Measurements from ENCODE around the gene DIS3L2. TPM values are rescaled to one million over a fixed set of nuclear protein-coding genes. Genes with fewer than 3 reads are reported as not detected.

DIS3L2 gene
- total and polyA plus RNA-seq, 2 of the 4 experiments (the other 2 are of a cell fraction) = 14.7 to 19.2 TPM

DNA sequence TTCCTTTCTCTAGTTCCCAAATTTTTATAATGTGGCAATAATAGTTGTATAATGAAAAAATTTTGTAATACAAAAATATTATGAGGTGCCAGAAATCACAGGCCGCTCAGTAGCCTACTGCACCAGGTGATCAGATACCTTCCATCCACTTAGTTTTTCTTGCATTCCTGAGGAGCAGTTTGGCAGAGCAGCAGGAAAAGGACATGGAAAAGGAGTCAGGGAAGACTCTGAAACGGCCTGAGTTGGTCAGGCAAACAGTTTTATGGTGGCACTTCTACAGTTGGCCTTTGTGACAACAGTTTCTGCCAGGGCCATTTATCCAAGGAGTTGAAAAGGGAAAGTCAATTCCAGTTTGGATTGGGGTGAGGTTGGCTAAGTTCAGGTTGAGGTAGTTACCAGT is 251.7 kb downstream of the DIS3L2 start:
- Histone ChIP-seq H4K20me1 (ENCODE audit: insufficient read depth, low read length) (no peaks in the 10 kb centered on the region), H3K9ac (ENCODE audit: low read depth, low read length) (no peak overlapping the region), H2AK5ac (ENCODE audit: low read depth, low read length) (no peak overlapping the region), H2AK9ac (replicated peaks; ENCODE audit: low read depth, low read length, poor library complexity) (no peak overlapping the region), H3K9me1 (ENCODE audit: insufficient read depth, low read length) (no peaks in the 10 kb centered on the region; the same call in 1 of the 2 replicates), H3K4me1 (ENCODE audit: control insufficient read depth, insufficient read depth, low read length) (no peaks in the 10 kb centered on the region), H3K18ac (ENCODE audit: low read depth, low read length) (no peak overlapping the region), H3K79me1 (ENCODE audit: low read depth in 1 of 2, low read length in 2 of 2) (no peaks in the 10 kb centered on the region), H2BK120ac (ENCODE audit: low read depth, low read length) (no peak overlapping the region), H3K4me2 (ENCODE audit: low read depth, low read length) (no peak overlapping the region), H2BK5ac (ENCODE audit: low read depth, low read length, poor library complexity, severe bottlenecking) (no peak overlapping the region), H3K14ac (replicated peaks; ENCODE audit: low read depth, low read length) (no peak overlapping the region), H3K23ac (ENCODE audit: low read depth, low read length) (no peak overlapping the region), H2AFZ (replicated peaks; ENCODE audit: low read length, poor library complexity) (no peak overlapping the region), H3K36me3 (ENCODE audit: control insufficient read depth, insufficient read depth, low read length) (peaks cover 10% of the 10 kb centered on the region), H3K4ac (ENCODE audit: low read depth, low read length) (no peak overlapping the region), H4K5ac (ENCODE audit: low read depth, low read length) (no peak overlapping the region), H2BK20ac (ENCODE audit: low read depth, low read length) (no peak overlapping the region), H4K91ac (ENCODE audit: insufficient read depth, low read depth, low read length) (no peak overlapping the region), H3K27ac (ENCODE audit: insufficient read depth, low read length) (no peak overlapping the region), H3K27me3 (ENCODE audit: control insufficient read depth, insufficient read depth, low read length) (no peaks in the 10 kb centered on the region), H4K8ac (ENCODE audit: low read depth in 2 of 2, low read length in 2 of 2) (no peak overlapping the region), H3K56ac (ENCODE audit: extremely low read depth, insufficient read depth, low read length) (no peak overlapping the region), H2BK15ac (ENCODE audit: low read depth, low read length) (no peak overlapping the region), H3K4me3 (ENCODE audit: insufficient read depth, low read depth, low read length) (no peak overlapping the region), H3K9me3 (ENCODE audit: control insufficient read depth, insufficient read depth, low read length) (no peaks in the 10 kb centered on the region)
- BruUV-seq (replicated peaks) = no TSS peak
- ChIA-PET CTCF (no interaction called here), POLR2A (ENCODE audit: unreplicated experiment) (interaction anchor here (0.7 kb wide), 1 partner anchor 13 kb away, joined by 3 read pairs; no protein-coding TSS in a partner anchor)
- no peak for TF ChIP-seq RFX5 (IDR thresholded peaks at IDR 0.05; ENCODE audit: low read depth, low read length)
- no peak for TF ChIP-seq RAD21 (IDR thresholded peaks at IDR 0.05; ENCODE audit: low read length)
- no peak for TF ChIP-seq CEBPB (IDR thresholded peaks at IDR 0.05; ENCODE audit: low read depth, low read length)
- TF ChIP-seq, protein P1, sequence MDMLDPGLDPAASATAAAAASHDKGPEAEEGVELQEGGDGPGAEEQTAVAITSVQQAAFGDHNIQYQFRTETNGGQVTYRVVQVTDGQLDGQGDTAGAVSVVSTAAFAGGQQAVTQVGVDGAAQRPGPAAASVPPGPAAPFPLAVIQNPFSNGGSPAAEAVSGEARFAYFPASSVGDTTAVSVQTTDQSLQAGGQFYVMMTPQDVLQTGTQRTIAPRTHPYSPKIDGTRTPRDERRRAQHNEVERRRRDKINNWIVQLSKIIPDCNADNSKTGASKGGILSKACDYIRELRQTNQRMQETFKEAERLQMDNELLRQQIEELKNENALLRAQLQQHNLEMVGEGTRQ (IDR thresholded peaks at IDR 0.05; ENCODE audit: low read depth, low read length) = no peak
- no peak for TF ChIP-seq FOS (IDR thresholded peaks at IDR 0.05; ENCODE audit: low read depth, low read length)
- TF ChIP-seq, protein P2, sequence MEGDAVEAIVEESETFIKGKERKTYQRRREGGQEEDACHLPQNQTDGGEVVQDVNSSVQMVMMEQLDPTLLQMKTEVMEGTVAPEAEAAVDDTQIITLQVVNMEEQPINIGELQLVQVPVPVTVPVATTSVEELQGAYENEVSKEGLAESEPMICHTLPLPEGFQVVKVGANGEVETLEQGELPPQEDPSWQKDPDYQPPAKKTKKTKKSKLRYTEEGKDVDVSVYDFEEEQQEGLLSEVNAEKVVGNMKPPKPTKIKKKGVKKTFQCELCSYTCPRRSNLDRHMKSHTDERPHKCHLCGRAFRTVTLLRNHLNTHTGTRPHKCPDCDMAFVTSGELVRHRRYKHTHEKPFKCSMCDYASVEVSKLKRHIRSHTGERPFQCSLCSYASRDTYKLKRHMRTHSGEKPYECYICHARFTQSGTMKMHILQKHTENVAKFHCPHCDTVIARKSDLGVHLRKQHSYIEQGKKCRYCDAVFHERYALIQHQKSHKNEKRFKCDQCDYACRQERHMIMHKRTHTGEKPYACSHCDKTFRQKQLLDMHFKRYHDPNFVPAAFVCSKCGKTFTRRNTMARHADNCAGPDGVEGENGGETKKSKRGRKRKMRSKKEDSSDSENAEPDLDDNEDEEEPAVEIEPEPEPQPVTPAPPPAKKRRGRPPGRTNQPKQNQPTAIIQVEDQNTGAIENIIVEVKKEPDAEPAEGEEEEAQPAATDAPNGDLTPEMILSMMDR (conservative IDR thresholded peaks at IDR 0.05; ENCODE audit: low read depth, low read length) = no peak
- no peak for TF ChIP-seq MXI1 (IDR thresholded peaks at IDR 0.05; ENCODE audit: borderline replicate concordance, low read depth, low read length)
- no peak for TF ChIP-seq NFE2L2 (IDR thresholded peaks at IDR 0.05; ENCODE audit: low read depth, low read length)
- TF ChIP-seq SMC3 (IDR thresholded peaks at IDR 0.05; ENCODE audit: low read depth, low read length) = no peak
- TF ChIP-seq MAFK (IDR thresholded peaks at IDR 0.05; ENCODE audit: low read depth, low read length) = no peak
- no peak for TF ChIP-seq MAZ (IDR thresholded peaks at IDR 0.05; ENCODE audit: borderline replicate concordance, low read depth, low read length)
- TF ChIP-seq RCOR1 (IDR thresholded peaks at IDR 0.05; ENCODE audit: insufficient replicate concordance, low read length) = no peak
- no peak for TF ChIP-seq CHD1 (IDR thresholded peaks at IDR 0.05; ENCODE audit: low read depth, low read length)
- no peak for TF ChIP-seq POLR2A (IDR thresholded peaks at IDR 0.05; ENCODE audit: low read depth, low read length)
- TF ChIP-seq, protein P3, sequence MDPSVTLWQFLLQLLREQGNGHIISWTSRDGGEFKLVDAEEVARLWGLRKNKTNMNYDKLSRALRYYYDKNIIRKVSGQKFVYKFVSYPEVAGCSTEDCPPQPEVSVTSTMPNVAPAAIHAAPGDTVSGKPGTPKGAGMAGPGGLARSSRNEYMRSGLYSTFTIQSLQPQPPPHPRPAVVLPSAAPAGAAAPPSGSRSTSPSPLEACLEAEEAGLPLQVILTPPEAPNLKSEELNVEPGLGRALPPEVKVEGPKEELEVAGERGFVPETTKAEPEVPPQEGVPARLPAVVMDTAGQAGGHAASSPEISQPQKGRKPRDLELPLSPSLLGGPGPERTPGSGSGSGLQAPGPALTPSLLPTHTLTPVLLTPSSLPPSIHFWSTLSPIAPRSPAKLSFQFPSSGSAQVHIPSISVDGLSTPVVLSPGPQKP (IDR thresholded peaks at IDR 0.05; ENCODE audit: borderline replicate concordance, low read depth, low read length) = no peak
- no peak for TF ChIP-seq BHLHE40 (IDR thresholded peaks at IDR 0.05; ENCODE audit: low read depth, low read length)
- ATAC-seq (ENCODE audit: low read depth) (no peak), DNase-seq (no peak)
- intact Hi-C loops (cut with micrococcal nuclease) (no loop called here), dilution Hi-C loops (cut with HindIII; ENCODE audit: low sequenced_read_pairs, unreplicated experiment) (no loop called here), in situ Hi-C loops (cut with MboI; ENCODE audit: low sequenced_read_pairs) (no loop called here)
- 67% methylated on average over 1 of the region's 2 CpGs; no CpG with 5 or more reads in 1 of the 2 experiments for WGBS, 2 experiments (ENCODE audit: extremely low coverage in 2 of 2, insufficient read length in 1 of 2)
